ENCODE data around the gene GPR15LG.

Gene GPR15LG

GRCh38 chr10:84205853-84206525 is 32.4 kb downstream of the GPR15LG start:
- POLR2A ChIA-PET = no interaction called here
- no peak for DNase-seq (ENCODE audit: extremely low spot score)
- CTCF ChIA-PET = interaction anchor here (0.7 to 1.4 kb wide), 3 partner anchors 46 to 80 kb away, joined by 3 to 4 read pairs (median 3); no protein-coding TSS in a partner anchor
- TF ChIP-seq TARDBP (IDR thresholded peaks at IDR 0.05) (no peak), FOXM1 (IDR thresholded peaks at IDR 0.05; ENCODE audit: borderline replicate concordance) (no peak), HDGF (IDR thresholded peaks at IDR 0.05; ENCODE audit: borderline replicate concordance) (no peak), ELF4 (IDR thresholded peaks at IDR 0.05) (no peak), ARNT (IDR thresholded peaks at IDR 0.05) (no peak), FOXA1 (IDR thresholded peaks at IDR 0.05) (no peak), FOXK2 (IDR thresholded peaks at IDR 0.05) (no peak), BHLHE40 (IDR thresholded peaks at IDR 0.05; ENCODE audit: borderline replicate concordance) (no peak)

- CTCF ChIA-PET = interaction anchor here (1.2 kb wide), 1 partner anchor 82 kb away, joined by 3 read pairs; no protein-coding TSS in a partner anchor
- TF ChIP-seq SUZ12 (IDR thresholded peaks at IDR 0.05) (no peak), FOXA1 (IDR thresholded peaks at IDR 0.05) (no peak), ZNF384 (IDR thresholded peaks at IDR 0.05) (no peak), BHLHE40 (IDR thresholded peaks at IDR 0.05; ENCODE audit: borderline replicate concordance) (no peak), CTBP1 (IDR thresholded peaks at IDR 0.05; ENCODE audit: borderline replicate concordance) (no peak), ARNT (IDR thresholded peaks at IDR 0.05) (no peak), L3MBTL2 (conservative IDR thresholded peaks at IDR 0.05) (no peak), ELF4 (IDR thresholded peaks at IDR 0.05) (no peak), SP1 (IDR thresholded peaks at IDR 0.05) (no peak), TARDBP (IDR thresholded peaks at IDR 0.05) (no peak), LEF1 (IDR thresholded peaks at IDR 0.05; ENCODE audit: borderline replicate concordance) (no peak), FOXM1 (IDR thresholded peaks at IDR 0.05; ENCODE audit: borderline replicate concordance) (no peak), HDGF (IDR thresholded peaks at IDR 0.05; ENCODE audit: borderline replicate concordance) (no peak), FOXK2 (IDR thresholded peaks at IDR 0.05) (no peak), PKNOX1 (IDR thresholded peaks at IDR 0.05) (no peak), NFRKB (IDR thresholded peaks at IDR 0.05) (no peak)
- POLR2A ChIA-PET = no interaction called here
- no peak for DNase-seq (ENCODE audit: extremely low spot score)
Observed at GRCh38 chr10:84208023-84208422, 34.4 kb downstream of the GPR15LG start.

GRCh38 chr10:84211566-84211965 is 38.0 kb downstream of the GPR15LG start:
- POLR2A ChIA-PET = no interaction called here
- no peak for DNase-seq (ENCODE audit: extremely low spot score)
- CTCF ChIA-PET = no interaction called here
- no peak for TF ChIP-seq FOXK2 (IDR thresholded peaks at IDR 0.05)
- no peak for TF ChIP-seq FOXM1 (IDR thresholded peaks at IDR 0.05; ENCODE audit: borderline replicate concordance)
- TF ChIP-seq ZNF384 (IDR thresholded peaks at IDR 0.05) = no peak
- TF ChIP-seq CTBP1 (IDR thresholded peaks at IDR 0.05; ENCODE audit: borderline replicate concordance) = no peak
- TF ChIP-seq SUZ12 (IDR thresholded peaks at IDR 0.05) = no peak
- TF ChIP-seq BHLHE40 (IDR thresholded peaks at IDR 0.05; ENCODE audit: borderline replicate concordance) = no peak
- no peak for TF ChIP-seq TARDBP (IDR thresholded peaks at IDR 0.05)
- no peak for TF ChIP-seq SP1 (IDR thresholded peaks at IDR 0.05)

GRCh38 chr10:84212014-84212413 is 38.4 kb downstream of the GPR15LG start:
- POLR2A ChIA-PET = no interaction called here
- TF ChIP-seq CTBP1 (IDR thresholded peaks at IDR 0.05; ENCODE audit: borderline replicate concordance) = no peak
- TF ChIP-seq L3MBTL2 (conservative IDR thresholded peaks at IDR 0.05) = no peak
- no peak for TF ChIP-seq LEF1 (IDR thresholded peaks at IDR 0.05; ENCODE audit: borderline replicate concordance)
- no peak for TF ChIP-seq BHLHE40 (IDR thresholded peaks at IDR 0.05; ENCODE audit: borderline replicate concordance)
- CTCF ChIA-PET = no interaction called here
- DNase-seq (ENCODE audit: extremely low spot score) = no peak

- TF ChIP-seq FOXA1 (IDR thresholded peaks at IDR 0.05) (no peak), LEF1 (IDR thresholded peaks at IDR 0.05; ENCODE audit: borderline replicate concordance) (no peak), ELF4 (IDR thresholded peaks at IDR 0.05) (no peak), BHLHE40 (IDR thresholded peaks at IDR 0.05; ENCODE audit: borderline replicate concordance) (no peak), ARNT (IDR thresholded peaks at IDR 0.05) (no peak), L3MBTL2 (conservative IDR thresholded peaks at IDR 0.05) (no peak), HDGF (IDR thresholded peaks at IDR 0.05; ENCODE audit: borderline replicate concordance) (no peak), TARDBP (IDR thresholded peaks at IDR 0.05) (no peak)
- POLR2A ChIA-PET = no interaction called here
- CTCF ChIA-PET = no interaction called here
- DNase-seq (ENCODE audit: extremely low spot score) = no peak
Observed at GRCh38 chr10:84213076-84213475, 39.5 kb downstream of the GPR15LG start.

GRCh38 chr10:84214046-84214572 is 40.5 kb downstream of the GPR15LG start:
- ChIA-PET POLR2A (no interaction called here), CTCF (interaction anchor here (0.7 kb wide), 1 partner anchor 16 kb away, joined by 3 read pairs; no protein-coding TSS in a partner anchor)

More at GRCh38 chr10:84214046-84214572, 40.5 kb downstream of the GPR15LG start:
- DNase-seq (ENCODE audit: extremely low spot score) = no peak
- TF ChIP-seq SUZ12 (IDR thresholded peaks at IDR 0.05) = no peak
- no peak for TF ChIP-seq L3MBTL2 (conservative IDR thresholded peaks at IDR 0.05)
- no peak for TF ChIP-seq FOXA1 (IDR thresholded peaks at IDR 0.05)
- TF ChIP-seq ARNT (IDR thresholded peaks at IDR 0.05) = no peak
- TF ChIP-seq HDGF (IDR thresholded peaks at IDR 0.05; ENCODE audit: borderline replicate concordance) = no peak
- no peak for TF ChIP-seq LEF1 (IDR thresholded peaks at IDR 0.05; ENCODE audit: borderline replicate concordance)
- TF ChIP-seq FOXM1 (IDR thresholded peaks at IDR 0.05; ENCODE audit: borderline replicate concordance) = no peak
- no peak for TF ChIP-seq PKNOX1 (IDR thresholded peaks at IDR 0.05)
- TF ChIP-seq NFRKB (IDR thresholded peaks at IDR 0.05) = no peak
- TF ChIP-seq TARDBP (IDR thresholded peaks at IDR 0.05) = no peak
- TF ChIP-seq ELF4 (IDR thresholded peaks at IDR 0.05) = no peak
- TF ChIP-seq SP1 (IDR thresholded peaks at IDR 0.05) = no peak
- no peak for TF ChIP-seq CTBP1 (IDR thresholded peaks at IDR 0.05; ENCODE audit: borderline replicate concordance)
- no peak for TF ChIP-seq FOXK2 (IDR thresholded peaks at IDR 0.05)
- no peak for TF ChIP-seq ZNF384 (IDR thresholded peaks at IDR 0.05)
- TF ChIP-seq BHLHE40 (IDR thresholded peaks at IDR 0.05; ENCODE audit: borderline replicate concordance) = no peak
